Mucosa of descending colon (tissue), 3 donors: Measurements from ENCODE around the gene DSCAML1. TPM values are rescaled to one million over a fixed set of nuclear protein-coding genes. Genes with fewer than 3 reads are reported as not detected.

Experiments used
- ATAC-seq: fragments of 200-7000 bp; cut with Tn5 transposase; one replicate; pipeline ENCODE4 v1.9.1; 2020; ENCODE audit warnings: mild to moderate bottlenecking, moderate library complexity
- DNase-seq, 3 donors: peaks; one replicate each; pipeline ENCODE4 v3.0.0-alpha.2; 2020
- H3K36me3 ChIP-seq: fragments of 200-600 bp; one replicate; pipeline ENCODE4 v1.8.0; 2021; ENCODE audit warnings: low read depth, mild to moderate bottlenecking
- H3K4me1 ChIP-seq: fragments of 200-600 bp; one replicate; pipeline ENCODE4 v1.8.0; 2021; ENCODE audit warnings: low read depth, mild to moderate bottlenecking
- H3K4me3 ChIP-seq: fragments of 200-600 bp; one replicate; pipeline ENCODE4 v1.8.0; 2021; ENCODE audit warnings: mild to moderate bottlenecking
- H3K9me3 ChIP-seq: fragments of 200-600 bp; one replicate; pipeline ENCODE4 v1.8.0; 2021; ENCODE audit warnings: mild to moderate bottlenecking
- CTCF ChIP-seq: fragments of 200-600 bp; IDR thresholded peaks from one replicate; pipeline ENCODE4 v1.8.0; 2022; ENCODE audit warnings: antibody characterized with exemption, mild to moderate bottlenecking
- intact Hi-C, 2 donors: fragments of 100-400 bp; cut with DNase I in 1 of 2; cut with micrococcal nuclease in 1 of 2; formaldehyde crosslinking; loops; one replicate each; pipeline versions ENCODE4 v1.11.0 to v1.11.1; 2022; cut with DNase I, micrococcal nuclease
- total RNA-seq, 3 donors: library from RNA; stranded (reverse); fragmentation: NEBNext Ultra II Directional in 2 of 3; extraction: Animal tissue kit (Norgen Biotek cat#: 25700) in 2 of 3; gene quantifications; one replicate each; pipeline versions ENCODE4 v1.2.1 to v1.2.4, GENCODE V29; 2021 to 2023
- donor health status: DM: no; HTN: no; CAD: no; lungs with moderate emphysema.
- donor health status: DM: no; HTN: no; CAD: no.
- donor health status: DM: no; HTN: yes; CAD: no.

Gene DSCAML1
- total RNA-seq, 3 donors from 2014 or later: 5.0 to 5.5 (median 5.3) TPM

- DNase-seq (no peak), ATAC-seq (no peak)
- H3K4me3 ChIP-seq: no peak overlapping the region
- TF ChIP-seq CTCF: no peak
- intact Hi-C loops: no loop called here
- no peaks in the 10 kb centered on the region for H3K9me3 ChIP-seq
- no peaks in the 10 kb centered on the region for H3K4me1 ChIP-seq
- H3K36me3 ChIP-seq: no peaks in the 10 kb centered on the region
Measured at GRCh38 chr11:117580866-117581265, 216.2 kb downstream of the DSCAML1 start.

DNA sequence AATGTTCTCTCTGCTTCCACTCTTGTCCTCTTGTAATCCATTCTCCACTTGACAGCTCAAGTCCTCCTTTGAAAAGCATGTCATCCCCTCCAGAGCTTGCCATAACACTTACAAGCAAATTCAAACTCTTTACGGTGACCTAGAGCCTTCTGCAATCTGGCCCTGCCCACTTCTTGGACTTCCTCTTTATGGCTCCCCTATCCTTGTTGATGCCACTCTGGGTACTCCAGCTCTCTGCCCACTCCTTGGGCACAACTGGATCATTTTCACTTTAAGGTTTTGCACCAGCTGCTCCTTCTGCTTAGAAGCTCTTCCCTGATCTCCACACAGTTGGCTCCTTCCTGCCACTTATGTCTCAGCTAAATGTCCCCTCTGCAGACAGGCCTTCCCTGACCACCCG, 217.9 kb downstream of the DSCAML1 start:
- Histone ChIP-seq H3K4me1 (no peaks in the 10 kb centered on the region), H3K36me3 (no peaks in the 10 kb centered on the region), H3K4me3 (no peak overlapping the region), H3K9me3 (no peaks in the 10 kb centered on the region)
- intact Hi-C loops: no loop called here
- DNase-seq (no peak), ATAC-seq (no peak)
- TF ChIP-seq CTCF: no peak

GRCh38 chr11:117575856-117576255, 221.2 kb downstream of the DSCAML1 start:
- no peak overlapping the region for H3K4me3 ChIP-seq
- TF ChIP-seq CTCF: no peak
- intact Hi-C loops: no loop called here
- no peaks in the 10 kb centered on the region for H3K4me1 ChIP-seq
- H3K36me3 ChIP-seq: no peaks in the 10 kb centered on the region
- H3K9me3 ChIP-seq: no peaks in the 10 kb centered on the region
- DNase-seq (no peak), ATAC-seq (no peak)

- no peak overlapping the region for H3K4me3 ChIP-seq
- H3K9me3 ChIP-seq: no peaks in the 10 kb centered on the region
- intact Hi-C loops: no loop called here
- ATAC-seq (no peak), DNase-seq (no peak)
- H3K36me3 ChIP-seq: no peaks in the 10 kb centered on the region
- no peaks in the 10 kb centered on the region for H3K4me1 ChIP-seq
- no peak for TF ChIP-seq CTCF
Measured at GRCh38 chr11:117574551-117574950, 222.5 kb downstream of the DSCAML1 start.

GRCh38 chr11:117573326-117573725, 223.7 kb downstream of the DSCAML1 start:
- TF ChIP-seq CTCF: no peak
- ATAC-seq (no peak), DNase-seq (no peak)
- Histone ChIP-seq H3K9me3 (no peaks in the 10 kb centered on the region), H3K36me3 (no peaks in the 10 kb centered on the region), H3K4me1 (no peaks in the 10 kb centered on the region), H3K4me3 (no peak overlapping the region)
- intact Hi-C loops: no loop called here

DNA sequence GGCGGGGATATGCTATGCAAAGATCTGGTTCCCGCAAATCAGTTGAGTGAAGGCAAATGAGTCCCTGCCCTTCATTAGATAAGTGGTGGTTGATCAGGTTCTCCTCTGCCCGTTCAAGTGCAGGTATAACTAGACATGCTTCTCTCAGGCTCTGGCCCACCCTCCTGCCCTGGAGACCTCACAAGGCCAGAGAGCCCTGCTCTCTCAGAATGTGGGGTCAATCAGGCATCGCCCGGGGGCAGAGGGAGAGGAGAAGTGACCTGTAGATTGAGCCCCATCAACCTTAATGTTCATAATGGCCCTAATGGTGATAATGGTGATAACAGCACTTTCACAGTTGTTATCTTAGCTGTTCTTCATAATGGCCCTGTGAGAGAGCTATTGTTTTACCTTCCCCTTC, 224.3 kb downstream of the DSCAML1 start:
- Histone ChIP-seq H3K4me3 (no peak overlapping the region), H3K4me1 (no peaks in the 10 kb centered on the region), H3K36me3 (no peaks in the 10 kb centered on the region), H3K9me3 (no peaks in the 10 kb centered on the region)
- ATAC-seq (no peak), DNase-seq (no peak)
- intact Hi-C loops: no loop called here
- no peak for TF ChIP-seq CTCF
